IMR-90 (cell line): ENCODE results near the gene LDLRAD3. TPM values are rescaled to one million over a fixed set of nuclear protein-coding genes. Genes with fewer than 3 reads are reported as not detected.

Experiments used
- ATAC-seq: fragments of 200-7000 bp; cut with Tn5 transposase; 2 replicates; pipeline ENCODE4 v1.9.1; 2020; ENCODE audit warnings: low read depth, mild to moderate bottlenecking, moderate library complexity
- BruUV-seq: library from RNA; stranded (reverse); fragments of 400-500 nt; replicated peaks from 2 replicates; lab custom pipeline; 2021; lab: Mats Ljungman, UMichigan
- CTCF ChIA-PET: fragments of 300-600 bp; formaldehyde crosslinking; extraction: SDS; loops from one replicate; lab custom pipeline; 2021; ENCODE audit warnings: antibody characterized with exemption; lab: Yijun Ruan, JAX
- POLR2A ChIA-PET: fragments of 300-600 bp; sonication (Branson Sonifier 250); formaldehyde crosslinking; loops from one replicate; lab custom pipeline; 2022; ENCODE audit warnings: antibody characterized with exemption; ENCODE audit not compliant: unreplicated experiment; lab: Charles Lee
- DNase-seq: peaks from one replicate; pipeline ENCODE4 v3.0.0; 2013
- H2AFZ ChIP-seq: replicated peaks from 2 replicates; pipeline ENCODE3; 2013; ENCODE audit warnings: low read length, mild to moderate bottlenecking; ENCODE audit not compliant: poor library complexity
- H2AK5ac ChIP-seq: 2 replicates; pipeline ENCODE4 v1.6.1; 2013; ENCODE audit warnings: low read depth, low read length, inconsistent platforms
- H2AK9ac ChIP-seq: replicated peaks from 2 replicates; pipeline ENCODE3; 2013; ENCODE audit warnings: mild to moderate bottlenecking, low read depth, low read length, moderate library complexity; ENCODE audit not compliant: poor library complexity
- H2BK120ac ChIP-seq: 2 replicates; pipeline ENCODE4 v1.6.1; 2013; ENCODE audit warnings: low read depth, low read length, inconsistent platforms
- H2BK15ac ChIP-seq: 3 replicates; pipeline ENCODE4 v1.6.1; 2013; ENCODE audit warnings: low read depth, low read length, inconsistent platforms
- H2BK20ac ChIP-seq: 2 replicates; pipeline ENCODE4 v1.6.1; 2013; ENCODE audit warnings: low read depth, mild to moderate bottlenecking, inconsistent platforms, low read length, moderate library complexity
- H2BK5ac ChIP-seq: 2 replicates; pipeline ENCODE4 v1.6.1; 2013; ENCODE audit warnings: mild to moderate bottlenecking, low read depth, low read length, inconsistent platforms; ENCODE audit not compliant: poor library complexity, severe bottlenecking
- H3K14ac ChIP-seq: replicated peaks from 2 replicates; pipeline ENCODE4 v1.6.1; 2013; ENCODE audit warnings: low read depth, low read length, inconsistent platforms
- H3K18ac ChIP-seq: 2 replicates; pipeline ENCODE4 v1.6.1; 2013; ENCODE audit warnings: low read depth, low read length, control low read depth
- H3K23ac ChIP-seq: 2 replicates; pipeline ENCODE4 v1.6.1; 2013; ENCODE audit warnings: low read depth, low read length, inconsistent platforms
- H3K27ac ChIP-seq: 2 replicates; pipeline ENCODE4 v1.5.1; 2013; ENCODE audit warnings: mild to moderate bottlenecking, control low read depth, low read length; ENCODE audit not compliant: insufficient read depth
- H3K27me3 ChIP-seq: 2 replicates; pipeline ENCODE4 v1.6.1; 2013; ENCODE audit warnings: low read length; ENCODE audit not compliant: control insufficient read depth, insufficient read depth
- H3K36me3 ChIP-seq: 2 replicates; pipeline ENCODE4 v1.6.1; 2013; ENCODE audit warnings: low read length, mixed read lengths; ENCODE audit not compliant: control insufficient read depth, insufficient read depth
- H3K4ac ChIP-seq: 2 replicates; pipeline ENCODE4 v1.6.1; 2013; ENCODE audit warnings: low read depth, low read length, inconsistent platforms
- H3K4me1 ChIP-seq: 2 replicates; pipeline ENCODE4 v1.6.1; 2013; ENCODE audit warnings: low read length, mixed read lengths; ENCODE audit not compliant: control insufficient read depth, insufficient read depth
- H3K4me2 ChIP-seq: 2 replicates; pipeline ENCODE4 v1.6.1; 2013; ENCODE audit warnings: low read depth, mild to moderate bottlenecking, control low read depth, low read length, moderate library complexity
- H3K4me3 ChIP-seq: 2 replicates; pipeline ENCODE4 v1.5.1; 2013; ENCODE audit warnings: low read depth, mild to moderate bottlenecking, control low read depth, low read length, moderate library complexity; ENCODE audit not compliant: insufficient read depth
- H3K56ac ChIP-seq: 2 replicates; pipeline ENCODE4 v1.6.1; 2013; ENCODE audit warnings: low read length, inconsistent platforms; ENCODE audit not compliant: insufficient read depth; ENCODE audit errors: extremely low read depth
- H3K79me1 ChIP-seq, 2 experiments: 2 replicates each; pipeline ENCODE4 v1.6.1; 2013; ENCODE audit warnings: low read length in 2 of 2, inconsistent platforms in 1 of 2, low read depth in 1 of 2
- H3K9ac ChIP-seq: 2 replicates; pipeline ENCODE4 v1.6.1; 2013; ENCODE audit warnings: low read depth, low read length, control low read depth
- H3K9me1 ChIP-seq: 2 replicates; pipeline ENCODE4 v1.6.1; 2013; ENCODE audit warnings: low read length, inconsistent platforms; ENCODE audit not compliant: insufficient read depth
- H3K9me3 ChIP-seq: 2 replicates; pipeline ENCODE4 v1.6.1; 2013; ENCODE audit warnings: low read length; ENCODE audit not compliant: control insufficient read depth, insufficient read depth
- H4K20me1 ChIP-seq: 2 replicates; pipeline ENCODE4 v1.6.1; 2013; ENCODE audit warnings: low read length, inconsistent platforms; ENCODE audit not compliant: insufficient read depth
- H4K5ac ChIP-seq: 2 replicates; pipeline ENCODE4 v1.6.1; 2013; ENCODE audit warnings: mild to moderate bottlenecking, low read depth, low read length, control low read depth
- H4K8ac ChIP-seq, 2 experiments: 2 replicates each; pipeline ENCODE4 v1.6.1; 2013; ENCODE audit warnings: low read depth in 2 of 2, low read length in 2 of 2, control low read depth in 1 of 2, inconsistent platforms in 1 of 2
- H4K91ac ChIP-seq: 2 replicates; pipeline ENCODE4 v1.6.1; 2013; ENCODE audit warnings: low read depth, low read length, inconsistent platforms; ENCODE audit not compliant: insufficient read depth
- CEBPB ChIP-seq: IDR thresholded peaks from 2 replicates; pipeline ENCODE4 v1.6.1; 2012; ENCODE audit warnings: low read depth, low read length, improper control_type of control experiment
- CHD1 ChIP-seq: IDR thresholded peaks from 2 replicates; pipeline ENCODE4 v1.6.1; 2012; ENCODE audit warnings: low read depth, low read length, improper control_type of control experiment
- FOS ChIP-seq: fragments of 150-350 bp; IDR thresholded peaks from 2 replicates; pipeline ENCODE4 v1.6.1; 2016; ENCODE audit warnings: low read depth, low read length
- MAZ ChIP-seq: IDR thresholded peaks from 2 replicates; pipeline ENCODE4 v1.6.1; 2012; ENCODE audit warnings: low read depth, mild to moderate bottlenecking, low read length, improper control_type of control experiment, moderate library complexity, borderline replicate concordance
- MXI1 ChIP-seq: IDR thresholded peaks from 2 replicates; pipeline ENCODE4 v1.6.1; 2012; ENCODE audit warnings: low read depth, mild to moderate bottlenecking, low read length, moderate library complexity, borderline replicate concordance
- POLR2A ChIP-seq: IDR thresholded peaks from 2 replicates; pipeline ENCODE4 v1.6.1; 2012; ENCODE audit warnings: mild to moderate bottlenecking, low read depth, low read length
- RAD21 ChIP-seq: IDR thresholded peaks from 2 replicates; pipeline ENCODE4 v1.6.1; 2012; ENCODE audit warnings: low read length, improper control_type of control experiment
- RFX5 ChIP-seq: IDR thresholded peaks from 2 replicates; pipeline ENCODE4 v1.8.0; 2012; ENCODE audit warnings: low read depth, mild to moderate bottlenecking, low read length, moderate library complexity
- USF2 ChIP-seq: fragments of 150-350 bp; IDR thresholded peaks from 2 replicates; pipeline ENCODE4 v1.6.1; 2017; ENCODE audit warnings: mild to moderate bottlenecking, antibody characterized with exemption, low read length, low read depth
- WGBS, 2 experiments: methylation state at CpG; one replicate each; pipeline versions ENCODE4 v1.1.5 to v1.1.7; 2013; ENCODE audit warnings: missing lambda C conversion rate in 2 of 2; ENCODE audit not compliant: insufficient read length in 1 of 2; ENCODE audit errors: extremely low coverage in 2 of 2; 5-methylcytosine and 5-hydroxymethylcytosine counted together
- dilution Hi-C: fragments of 300-500 bp; cut with HindIII; formaldehyde crosslinking; loops from one replicate; pipeline ENCODE4 v1.14.3; 2018; ENCODE audit warnings: low sequenced_read_pairs; ENCODE audit not compliant: unreplicated experiment
- in situ Hi-C: fragments of 300-500 bp; cut with MboI; formaldehyde crosslinking; loops from 3 replicates; pipeline ENCODE4 v1.14.3; 2019; ENCODE audit warnings: low sequenced_read_pairs, inconsistent platforms, mixed read lengths
- intact Hi-C: fragments of 100-400 bp; cut with micrococcal nuclease; formaldehyde crosslinking; loops from 2 replicates; pipeline ENCODE4 v1.10.0; 2022
- polyA plus RNA-seq, 3 experiments: library from polyadenylated mRNA; depleted of rRNA; stranded (reverse); fragments of >200 nt; gene quantifications; 2 replicates each; pipeline ENCODE4 v1.2.3, GENCODE V29; 2012; ENCODE audit warnings: low replicate concordance in 1 of 3
- total RNA-seq: library from RNA; depleted of rRNA; stranded (reverse); fragments of >200 nt; gene quantifications from 2 replicates; pipeline ENCODE4 v1.2.3, GENCODE V29; 2012
- TF ChIP-seq, protein P1 (sequence below): conservative IDR thresholded peaks from 2 replicates; pipeline ENCODE4 v1.5.1; 2012; ENCODE audit warnings: mild to moderate bottlenecking, low read depth, low read length, improper control_type of control experiment
- TF ChIP-seq, protein P2 (sequence below): fragments of 150-350 bp; IDR thresholded peaks from 2 replicates; pipeline ENCODE4 v1.6.1; 2016; ENCODE audit warnings: low read depth, mild to moderate bottlenecking, low read length, moderate library complexity, borderline replicate concordance

The LDLRAD3 gene
- total and polyA plus RNA-seq, 2 of the 4 experiments (the other 2 are of a cell fraction) = 2.7 to 6.4 TPM

- H3K23ac ChIP-seq = no peak overlapping the region
- ChIA-PET CTCF (no interaction called here), POLR2A (no interaction called here)
- dilution Hi-C loops = no loop called here
- no peak for ATAC-seq
- WGBS, 2 experiments = 100% methylated on average over 2 of the region's 15 CpGs; no CpG with 5 or more reads in 1 of the 2 experiments
- no peak overlapping the region for H3K27ac ChIP-seq
- H2AFZ ChIP-seq = no peak overlapping the region
- intact Hi-C loops = no loop called here
- H3K4ac ChIP-seq = no peak overlapping the region
- H2BK15ac ChIP-seq = no peak overlapping the region
- no peak overlapping the region for H2BK120ac ChIP-seq
- no peaks in the 10 kb centered on the region for H3K36me3 ChIP-seq
- H3K9ac ChIP-seq = no peak overlapping the region
- no TSS peak for BruUV-seq
- H3K9me1 ChIP-seq = no peaks in the 10 kb centered on the region; the same call in 1 of the 2 replicates
- H4K8ac ChIP-seq = no peak overlapping the region
- H4K5ac ChIP-seq = no peak overlapping the region
- no peak for DNase-seq
- no peak overlapping the region for H2AK9ac ChIP-seq
- H4K91ac ChIP-seq = no peak overlapping the region
- H2BK20ac ChIP-seq = no peak overlapping the region
- H3K56ac ChIP-seq = no peak overlapping the region
- no peaks in the 10 kb centered on the region for H3K9me3 ChIP-seq
- no peaks in the 10 kb centered on the region for H3K79me1 ChIP-seq
- no peak for TF ChIP-seq FOS
- TF ChIP-seq, protein P1, sequence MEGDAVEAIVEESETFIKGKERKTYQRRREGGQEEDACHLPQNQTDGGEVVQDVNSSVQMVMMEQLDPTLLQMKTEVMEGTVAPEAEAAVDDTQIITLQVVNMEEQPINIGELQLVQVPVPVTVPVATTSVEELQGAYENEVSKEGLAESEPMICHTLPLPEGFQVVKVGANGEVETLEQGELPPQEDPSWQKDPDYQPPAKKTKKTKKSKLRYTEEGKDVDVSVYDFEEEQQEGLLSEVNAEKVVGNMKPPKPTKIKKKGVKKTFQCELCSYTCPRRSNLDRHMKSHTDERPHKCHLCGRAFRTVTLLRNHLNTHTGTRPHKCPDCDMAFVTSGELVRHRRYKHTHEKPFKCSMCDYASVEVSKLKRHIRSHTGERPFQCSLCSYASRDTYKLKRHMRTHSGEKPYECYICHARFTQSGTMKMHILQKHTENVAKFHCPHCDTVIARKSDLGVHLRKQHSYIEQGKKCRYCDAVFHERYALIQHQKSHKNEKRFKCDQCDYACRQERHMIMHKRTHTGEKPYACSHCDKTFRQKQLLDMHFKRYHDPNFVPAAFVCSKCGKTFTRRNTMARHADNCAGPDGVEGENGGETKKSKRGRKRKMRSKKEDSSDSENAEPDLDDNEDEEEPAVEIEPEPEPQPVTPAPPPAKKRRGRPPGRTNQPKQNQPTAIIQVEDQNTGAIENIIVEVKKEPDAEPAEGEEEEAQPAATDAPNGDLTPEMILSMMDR = no peak
- no peak for TF ChIP-seq CHD1
- no peak for TF ChIP-seq RFX5
- no peak for TF ChIP-seq RAD21
- no peak for TF ChIP-seq USF2
- TF ChIP-seq POLR2A = no peak
- TF ChIP-seq MAZ = no peak
- TF ChIP-seq MXI1 = no peak
- TF ChIP-seq, protein P2, sequence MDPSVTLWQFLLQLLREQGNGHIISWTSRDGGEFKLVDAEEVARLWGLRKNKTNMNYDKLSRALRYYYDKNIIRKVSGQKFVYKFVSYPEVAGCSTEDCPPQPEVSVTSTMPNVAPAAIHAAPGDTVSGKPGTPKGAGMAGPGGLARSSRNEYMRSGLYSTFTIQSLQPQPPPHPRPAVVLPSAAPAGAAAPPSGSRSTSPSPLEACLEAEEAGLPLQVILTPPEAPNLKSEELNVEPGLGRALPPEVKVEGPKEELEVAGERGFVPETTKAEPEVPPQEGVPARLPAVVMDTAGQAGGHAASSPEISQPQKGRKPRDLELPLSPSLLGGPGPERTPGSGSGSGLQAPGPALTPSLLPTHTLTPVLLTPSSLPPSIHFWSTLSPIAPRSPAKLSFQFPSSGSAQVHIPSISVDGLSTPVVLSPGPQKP = no peak
- no peak for TF ChIP-seq CEBPB
- H3K4me1 ChIP-seq = peaks cover 2% of the 10 kb centered on the region
- H3K27me3 ChIP-seq = no peaks in the 10 kb centered on the region
- no peak overlapping the region for H3K14ac ChIP-seq
- no peak overlapping the region for H2AK5ac ChIP-seq
- no peak overlapping the region for H3K4me2 ChIP-seq
- no peak overlapping the region for H3K4me3 ChIP-seq
- in situ Hi-C loops = no loop called here
- H3K18ac ChIP-seq = no peak overlapping the region
- no peak overlapping the region for H2BK5ac ChIP-seq
- no peaks in the 10 kb centered on the region for H4K20me1 ChIP-seq
Observed at GRCh38 chr11:36227044-36227443, 283.2 kb downstream of the LDLRAD3 start.
